Pancreas (tissue), 10 donors: ENCODE results near the gene THOC7. TPM values are rescaled to one million over a fixed set of nuclear protein-coding genes. Genes with fewer than 3 reads are reported as not detected.

Source experiments
- ATAC-seq, 4 donors: fragments of 200-7000 bp; cut with Tn5 transposase; one replicate each; pipeline versions ENCODE4 v1.8.0 to v1.9.1; 2020; ENCODE audit warnings: mild to moderate bottlenecking in 4 of 4, moderate library complexity in 4 of 4
- DNase-seq, 6 donors: peaks; one replicate each; pipeline ENCODE4 v3.0.0-alpha.2; 2020
- FAIRE-seq: peaks from 2 replicates; lab custom pipeline; 2012; peaks lifted over from hg19 to GRCh38; lab: Jason Lieb, UNC
- H3K27ac ChIP-seq, 4 donors: fragments of 200-600 bp; sonication (generic); 1 replicate in 3 of 4; 2 replicates in 1 of 4; pipeline versions ENCODE4 v1.5.0 to v1.8.0; 2020
- H3K27me3 ChIP-seq, 4 donors: fragments of 200-600 bp; one replicate each; pipeline ENCODE4 v1.8.0; 2021
- H3K36me3 ChIP-seq, 3 donors: fragments of 200-600 bp; sonication (generic) in 1 of 3; one replicate each; pipeline versions ENCODE4 v1.5.0 to v1.8.0; 2020 to 2021
- H3K4me1 ChIP-seq, 3 donors: fragments of 200-600 bp; one replicate each; pipeline ENCODE4 v1.8.0; 2021
- H3K4me3 ChIP-seq, 4 donors: fragments of 200-600 bp; sonication (generic) in 2 of 4; one replicate each; pipeline versions ENCODE4 v1.5.0 to v1.8.0; 2020 to 2021
- H3K9me3 ChIP-seq, 4 donors: fragments of 200-600 bp; one replicate each; pipeline ENCODE4 v1.8.0; 2021
- WGBS, 2 donors: extraction: QIAGEN DNeasy Blood & Tissue Kit; methylation state at CpG; one replicate each; pipeline ENCODE4 v1.1.7; 2013; 5-methylcytosine and 5-hydroxymethylcytosine counted together
- intact Hi-C, 3 donors: fragments of 100-400 bp; cut with DNase I; formaldehyde crosslinking; loops; one replicate each; pipeline versions ENCODE4 v1.11.1 to v1.14.2; 2022
- polyA plus RNA-seq, 2 donors: library from polyadenylated mRNA; stranded (reverse); fragments of 200-250 nt; gene quantifications; one replicate each; pipeline ENCODE4 v1.2.3, GENCODE V29; 2013
- total RNA-seq, 6 donors: library from RNA; stranded (reverse); fragmentation: NEBNext Ultra II Directional in 4 of 6; extraction: Animal tissue kit (Norgen Biotek cat#: 25700) in 4 of 6; gene quantifications; one replicate each; pipeline versions ENCODE4 v1.2.1 to v1.2.4, GENCODE V29; 2021 to 2023
- TF ChIP-seq, protein P1 (sequence below), 4 donors: fragments of 200-600 bp; sonication (generic) in 3 of 4; IDR thresholded peaks; one replicate each; pipeline versions ENCODE4 v1.5.0 to v1.8.0; 2021; ENCODE audit warnings: antibody characterized with exemption in 4 of 4
- donor health status: healthy with polysubstance abuse.
- donor health status: DM: no; HTN: no; CAD: no; lungs with moderate emphysema.
- donor health status: DM: no; HTN: no; CAD: no.
- donor health status: control.
- donor health status: control.
- donor health status: Bipolar disorder and iron deficiency.
- donor health status: DM: yes; HTN: yes; CAD: no.
- donor health status: DM: no; HTN: no; CAD: no.
- donor health status: DM: no; HTN: no; CAD: no.
- donor health status: DM: yes; HTN: yes; CAD: no.

The THOC7 gene
- total and polyA plus RNA-seq, 8 donors: 33.6 to 86.7 (median 40.9) TPM

DNA sequence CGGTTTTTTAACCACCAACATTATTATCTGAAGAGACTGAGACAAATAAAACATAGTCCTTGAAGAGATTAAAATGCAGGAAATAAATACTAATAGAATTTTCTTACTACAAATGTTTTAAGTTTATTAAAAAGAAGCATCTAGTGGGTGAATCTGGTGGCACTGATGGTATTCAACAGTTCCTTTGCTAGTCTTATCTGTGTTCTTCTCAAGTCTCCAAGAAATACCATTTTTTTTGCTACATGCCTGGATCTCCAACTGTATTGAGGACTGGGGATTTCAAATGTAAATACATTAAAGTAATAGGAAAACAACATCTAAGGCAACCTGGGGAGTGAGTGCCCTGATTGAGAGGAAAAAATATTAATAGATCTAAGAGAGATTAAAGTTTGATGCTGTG, 21.9 kb downstream of the THOC7 start:
- ATAC-seq: no peak
- intact Hi-C loops: no loop called here
- Histone ChIP-seq H3K27me3 (no peaks in the 10 kb centered on the region), H3K4me3 (no peak overlapping the region), H3K27ac (no peak overlapping the region), H3K36me3 (peaks cover 0 to 1% (median 0%) of the 10 kb centered on the region in 3 donors), H3K4me1 (no peaks in the 10 kb centered on the region), H3K9me3 (no peaks in the 10 kb centered on the region)
- WGBS, 2 donors: 0 to 40% methylated on average over 1 of the region's 1 CpG
- no peak for DNase-seq
- TF ChIP-seq, protein P1, sequence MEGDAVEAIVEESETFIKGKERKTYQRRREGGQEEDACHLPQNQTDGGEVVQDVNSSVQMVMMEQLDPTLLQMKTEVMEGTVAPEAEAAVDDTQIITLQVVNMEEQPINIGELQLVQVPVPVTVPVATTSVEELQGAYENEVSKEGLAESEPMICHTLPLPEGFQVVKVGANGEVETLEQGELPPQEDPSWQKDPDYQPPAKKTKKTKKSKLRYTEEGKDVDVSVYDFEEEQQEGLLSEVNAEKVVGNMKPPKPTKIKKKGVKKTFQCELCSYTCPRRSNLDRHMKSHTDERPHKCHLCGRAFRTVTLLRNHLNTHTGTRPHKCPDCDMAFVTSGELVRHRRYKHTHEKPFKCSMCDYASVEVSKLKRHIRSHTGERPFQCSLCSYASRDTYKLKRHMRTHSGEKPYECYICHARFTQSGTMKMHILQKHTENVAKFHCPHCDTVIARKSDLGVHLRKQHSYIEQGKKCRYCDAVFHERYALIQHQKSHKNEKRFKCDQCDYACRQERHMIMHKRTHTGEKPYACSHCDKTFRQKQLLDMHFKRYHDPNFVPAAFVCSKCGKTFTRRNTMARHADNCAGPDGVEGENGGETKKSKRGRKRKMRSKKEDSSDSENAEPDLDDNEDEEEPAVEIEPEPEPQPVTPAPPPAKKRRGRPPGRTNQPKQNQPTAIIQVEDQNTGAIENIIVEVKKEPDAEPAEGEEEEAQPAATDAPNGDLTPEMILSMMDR (IDR thresholded peaks at IDR 0.05): no peak
- no peak for FAIRE-seq

DNA sequence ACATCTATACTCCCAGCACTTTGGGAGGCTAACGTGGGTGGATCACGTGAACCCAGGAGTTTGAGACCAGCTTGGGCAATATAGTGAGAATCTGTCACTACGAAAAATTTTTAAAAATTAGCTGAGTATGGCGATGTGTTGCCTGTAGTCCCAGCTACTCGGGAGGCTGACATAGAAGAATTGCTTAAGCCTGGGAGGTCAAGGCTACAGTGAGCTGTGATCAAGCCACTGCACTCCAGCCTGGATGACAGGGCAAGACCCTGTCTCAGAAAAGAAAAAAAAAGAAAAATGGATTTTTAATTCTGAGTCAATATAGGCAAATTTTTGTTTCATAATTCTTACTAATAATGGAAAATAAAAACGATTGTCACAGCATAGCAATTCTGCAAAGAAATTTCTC, 31.2 kb downstream of the THOC7 start:
- no peak for ATAC-seq
- Histone ChIP-seq H3K9me3 (no peaks in the 10 kb centered on the region), H3K4me3 (no peak overlapping the region), H3K27ac (no peak overlapping the region), H3K27me3 (no peaks in the 10 kb centered on the region), H3K36me3 (peaks cover 0 to 42% (median 10%) of the 10 kb centered on the region in 3 donors), H3K4me1 (no peaks in the 10 kb centered on the region)
- no peak for DNase-seq
- TF ChIP-seq, protein P1 (IDR thresholded peaks at IDR 0.05): no peak
- 77 to 85% methylated on average over 6 of the region's 6 CpGs for WGBS, 2 donors
- no peak for FAIRE-seq
- intact Hi-C loops: no loop called here

DNA sequence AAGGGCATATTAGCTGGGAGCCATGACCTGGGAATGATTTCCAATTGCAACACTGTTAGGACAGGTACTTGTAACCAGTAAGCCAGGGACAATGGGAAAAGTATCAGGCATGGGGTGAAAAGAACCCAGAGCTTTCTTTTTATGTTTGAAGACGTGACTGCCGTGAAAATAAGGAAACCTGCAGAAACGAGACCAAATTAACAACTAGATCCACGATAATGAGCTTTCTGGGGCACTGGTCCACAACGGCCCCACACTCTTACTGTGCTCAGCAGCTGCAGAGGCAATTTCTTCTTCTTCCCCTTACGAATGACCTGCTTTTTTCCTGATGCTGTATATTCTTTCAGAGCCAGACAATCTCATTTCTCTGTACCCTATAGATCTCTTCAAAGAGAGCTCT, 33.1 kb downstream of the THOC7 start:
- no peak for ATAC-seq
- peaks cover 0 to 34% (median 10%) of the 10 kb centered on the region in 3 donors for H3K36me3 ChIP-seq
- intact Hi-C loops: no loop called here

DNA sequence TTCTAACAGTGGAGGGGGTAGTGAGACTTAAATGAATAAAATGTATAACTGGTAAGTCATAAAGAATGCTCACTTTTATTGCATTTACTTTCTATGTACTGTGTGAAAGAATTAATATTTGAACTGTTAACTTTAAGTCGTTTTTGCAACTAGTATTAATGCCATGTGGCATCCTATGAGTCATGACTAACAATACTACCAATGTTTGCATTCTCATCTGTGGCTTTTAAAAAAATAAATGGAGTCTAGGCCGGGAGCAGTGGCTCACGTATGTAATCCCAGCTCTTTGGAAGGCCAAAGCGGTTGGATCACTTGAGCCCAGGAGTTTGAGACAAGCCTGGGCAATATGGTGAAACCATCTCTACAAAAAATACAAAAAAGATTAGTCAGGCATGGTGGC, 39.3 kb downstream of the THOC7 start:
- Histone ChIP-seq H3K36me3 (no peaks in the 10 kb centered on the region), H3K9me3 (no peaks in the 10 kb centered on the region), H3K27me3 (no peaks in the 10 kb centered on the region), H3K4me3 (no peak overlapping the region), H3K4me1 (no peaks in the 10 kb centered on the region), H3K27ac (no peak overlapping the region)
- TF ChIP-seq, protein P1 (IDR thresholded peaks at IDR 0.05): no peak
- DNase-seq: no peak
- ATAC-seq: no peak
- intact Hi-C loops: no loop called here
- no peak for FAIRE-seq
- 75 to 76% methylated on average over 4 of the region's 4 CpGs for WGBS, 2 donors

More for the DNA sequence above, 33.1 kb downstream of the THOC7 start:
- no peaks in the 10 kb centered on the region for H3K9me3 ChIP-seq
- FAIRE-seq: no peak
- whole genome bisulfite sequencing, 2 donors: 90 to 92% methylated on average over 6 of the region's 6 CpGs
- TF ChIP-seq, protein P1 (IDR thresholded peaks at IDR 0.05): no peak
- no peaks in the 10 kb centered on the region for H3K4me1 ChIP-seq
- H3K27me3 ChIP-seq: no peaks in the 10 kb centered on the region
- no peak for DNase-seq
- H3K27ac ChIP-seq: no peak overlapping the region
- H3K4me3 ChIP-seq: no peak overlapping the region

DNA sequence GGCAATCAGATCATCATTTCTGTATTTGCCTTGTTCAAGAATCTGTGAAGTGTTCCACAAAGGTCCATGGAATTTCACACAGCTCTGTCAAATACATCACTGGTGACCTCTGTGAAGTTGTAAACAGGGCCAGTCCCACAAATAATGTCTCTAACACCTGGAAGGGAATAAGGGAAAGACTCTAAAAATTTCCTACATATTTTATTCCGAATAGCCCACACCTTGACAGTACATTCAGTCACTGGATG, 44.5 kb downstream of the THOC7 start, which contains the start of gene C3orf49:
C3orf49 (plus strand) TSS at position 149 of the 248 bp plus-strand sequence. CDS start 173 bp downstream, outside the sequence.
- Histone ChIP-seq H3K36me3 (no peaks in the 10 kb centered on the region), H3K27me3 (no peaks in the 10 kb centered on the region), H3K4me3 (no peak within 1 kb of the TSS), H3K4me1 (no peaks in the 10 kb centered on the region), H3K9me3 (no peaks in the 10 kb centered on the region), H3K27ac (no peak within 1 kb of the TSS)
- WGBS, 2 donors: 92 to 95% methylated on average over 1 of the region's 1 CpG
- DNase-seq (no peak), ATAC-seq (no peak), FAIRE-seq (no peak)
- TF ChIP-seq, protein P1 (IDR thresholded peaks at IDR 0.05): no peak
- intact Hi-C loops: loop anchor here in 1 of 3 donors (10.0 kb wide), 1 partner anchor 464 kb away; no protein-coding TSS in a partner anchor
